Parathyroid adenoma (tissue), 2 donors: Measurements from ENCODE around the gene MTUS2.

Source experiments
- H2AFZ ChIP-seq: fragments of 300-600 bp; sonication (generic); one replicate; pipeline ENCODE4 v1.7.0; 2017; ENCODE audit warnings: antibody characterized with exemption, mild to moderate bottlenecking
- H3K27ac ChIP-seq: fragments of 300-600 bp; sonication (generic); one replicate; pipeline ENCODE4 v1.7.0; 2017
- H3K27me3 ChIP-seq: fragments of 300-600 bp; sonication (generic); one replicate; pipeline ENCODE4 v1.7.0; 2017; ENCODE audit warnings: low read length; ENCODE audit not compliant: control insufficient read depth, insufficient read depth
- H3K36me3 ChIP-seq: fragments of 300-600 bp; sonication (generic); one replicate; pipeline ENCODE4 v1.7.0; 2017; ENCODE audit warnings: low read length; ENCODE audit not compliant: control insufficient read depth, insufficient read depth
- H3K4me1 ChIP-seq: fragments of 300-600 bp; sonication (generic); one replicate; pipeline ENCODE4 v1.7.0; 2017; ENCODE audit warnings: control low read depth
- H3K4me2 ChIP-seq: fragments of 300-600 bp; sonication (generic); one replicate; pipeline ENCODE4 v1.7.0; 2017; ENCODE audit warnings: low read length
- H3K4me3 ChIP-seq: fragments of 300-600 bp; sonication (generic); one replicate; pipeline ENCODE4 v1.7.0; 2017; ENCODE audit warnings: low read depth, low read length
- H3K79me2 ChIP-seq: fragments of 300-600 bp; sonication (generic); one replicate; pipeline ENCODE4 v1.7.0; 2017; ENCODE audit warnings: control low read depth
- H3K9ac ChIP-seq: fragments of 300-600 bp; sonication (generic); one replicate; pipeline ENCODE4 v1.7.0; 2017; ENCODE audit warnings: mild to moderate bottlenecking
- H3K9me3 ChIP-seq: fragments of 300-600 bp; sonication (generic); one replicate; pipeline ENCODE4 v1.7.0; 2017; ENCODE audit warnings: low read length; ENCODE audit not compliant: control insufficient read depth
- CTCF ChIP-seq: fragments of 300-600 bp; sonication (generic); IDR thresholded peaks from one replicate; pipeline ENCODE4 v1.7.0; 2017; ENCODE audit warnings: antibody characterized with exemption, mild to moderate bottlenecking
- donor health status: primary hyperparathyroidism.

The MTUS2 gene

GRCh38 chr13:28851422-28851821 lies 31.3 kb downstream of the MTUS2 start:
- no peak for TF ChIP-seq CTCF
- Histone ChIP-seq H3K27me3 (no peaks in the 10 kb centered on the region), H3K4me3 (no peak overlapping the region), H3K9ac (no peak overlapping the region), H3K79me2 (no peaks in the 10 kb centered on the region), H3K27ac (no peak overlapping the region), H3K9me3 (no peaks in the 10 kb centered on the region), H3K36me3 (no peaks in the 10 kb centered on the region), H2AFZ (no peak overlapping the region), H3K4me1 (no peaks in the 10 kb centered on the region), H3K4me2 (no peak overlapping the region)

GRCh38 chr13:28854657-28855056 lies 34.5 kb downstream of the MTUS2 start:
- Histone ChIP-seq H3K79me2 (no peaks in the 10 kb centered on the region), H3K9me3 (no peaks in the 10 kb centered on the region), H3K9ac (no peak overlapping the region), H3K36me3 (no peaks in the 10 kb centered on the region), H3K4me2 (no peak overlapping the region), H3K27me3 (no peaks in the 10 kb centered on the region), H2AFZ (no peak overlapping the region), H3K27ac (no peak overlapping the region), H3K4me3 (no peak overlapping the region), H3K4me1 (no peaks in the 10 kb centered on the region)
- TF ChIP-seq CTCF, result no peak

GRCh38 chr13:28856287-28856686 lies 36.1 kb downstream of the MTUS2 start:
- no peak for TF ChIP-seq CTCF
- H2AFZ ChIP-seq, result no peak overlapping the region
- H3K79me2 ChIP-seq, result no peaks in the 10 kb centered on the region
- H3K36me3 ChIP-seq, result no peaks in the 10 kb centered on the region
- no peak overlapping the region for H3K27ac ChIP-seq
- H3K4me1 ChIP-seq, result no peaks in the 10 kb centered on the region
- no peaks in the 10 kb centered on the region for H3K27me3 ChIP-seq
- no peak overlapping the region for H3K9ac ChIP-seq
- H3K4me2 ChIP-seq, result peak overlapping the region; percentile 45
- H3K4me3 ChIP-seq, result no peak overlapping the region
- H3K9me3 ChIP-seq, result no peaks in the 10 kb centered on the region

- H3K79me2 ChIP-seq, result no peaks in the 10 kb centered on the region
- H3K9ac ChIP-seq, result no peak overlapping the region
- no peaks in the 10 kb centered on the region for H3K4me1 ChIP-seq
- H3K9me3 ChIP-seq, result no peaks in the 10 kb centered on the region
- H3K27ac ChIP-seq, result no peak overlapping the region
- no peak overlapping the region for H3K4me3 ChIP-seq
- H3K4me2 ChIP-seq, result no peak overlapping the region
- no peaks in the 10 kb centered on the region for H3K27me3 ChIP-seq
- no peak overlapping the region for H2AFZ ChIP-seq
- H3K36me3 ChIP-seq, result no peaks in the 10 kb centered on the region
- no peak for TF ChIP-seq CTCF
Observed at GRCh38 chr13:28859069-28859468, 38.9 kb downstream of the MTUS2 start.

- TF ChIP-seq CTCF, result no peak
- H3K4me1 ChIP-seq, result no peaks in the 10 kb centered on the region
Observed at GRCh38 chr13:28859717-28860116, 39.6 kb downstream of the MTUS2 start.

More at GRCh38 chr13:28859717-28860116, 39.6 kb downstream of the MTUS2 start:
- H3K27ac ChIP-seq, result no peak overlapping the region
- H3K79me2 ChIP-seq, result no peaks in the 10 kb centered on the region
- no peak overlapping the region for H3K4me2 ChIP-seq
- H3K4me3 ChIP-seq, result no peak overlapping the region
- no peak overlapping the region for H3K9ac ChIP-seq
- H2AFZ ChIP-seq, result no peak overlapping the region
- no peaks in the 10 kb centered on the region for H3K27me3 ChIP-seq
- H3K36me3 ChIP-seq, result no peaks in the 10 kb centered on the region
- no peaks in the 10 kb centered on the region for H3K9me3 ChIP-seq
